Loucy (cell line): Measurements from ENCODE around the gene CD19.

Source experiments
- H2AFZ ChIP-seq: fragments of 200-600 bp; sonication (generic); 2 replicates; pipeline ENCODE4 v1.6.0; 2016; ENCODE audit warnings: antibody characterized with exemption, mild to moderate bottlenecking, low read length, moderate library complexity
- H3F3A ChIP-seq: fragments of 200-600 bp; 2 replicates; pipeline ENCODE4 v1.6.0; 2016; ENCODE audit warnings: antibody characterized with exemption, low read depth, mild to moderate bottlenecking
- H3K27me3 ChIP-seq: fragments of 200-600 bp; sonication (generic); 2 replicates; pipeline ENCODE4 v1.6.1; 2014; ENCODE audit warnings: low read length, mild to moderate bottlenecking; ENCODE audit not compliant: insufficient read depth, poor library complexity, severe bottlenecking
- H3K36me3 ChIP-seq: fragments of 200-600 bp; sonication (generic); 2 replicates; pipeline ENCODE4 v1.6.1; 2016; ENCODE audit warnings: low read length; ENCODE audit not compliant: insufficient read depth
- H3K4me1 ChIP-seq: fragments of 200-600 bp; sonication (generic); 2 replicates; pipeline ENCODE4 v1.5.1; 2014; ENCODE audit warnings: low read length, mild to moderate bottlenecking; ENCODE audit not compliant: insufficient read depth, poor library complexity, severe bottlenecking
- H3K4me2 ChIP-seq: fragments of 200-600 bp; sonication (generic); 2 replicates; pipeline ENCODE4 v1.6.0; 2014; ENCODE audit warnings: antibody characterized with exemption, low read length, low read depth, mild to moderate bottlenecking; ENCODE audit not compliant: poor library complexity, severe bottlenecking
- H3K4me3 ChIP-seq: fragments of 200-600 bp; sonication (generic); 2 replicates; pipeline ENCODE4 v1.5.1; 2014; ENCODE audit warnings: low read length, mild to moderate bottlenecking, mixed read lengths; ENCODE audit not compliant: poor library complexity, severe bottlenecking
- H3K79me2 ChIP-seq: fragments of 200-600 bp; sonication (generic); 2 replicates; pipeline ENCODE4 v1.6.1; 2014; ENCODE audit warnings: low read length; ENCODE audit not compliant: insufficient read depth
- H3K9ac ChIP-seq: fragments of 200-600 bp; sonication (generic); 2 replicates; pipeline ENCODE4 v1.6.0; 2014; ENCODE audit warnings: mild to moderate bottlenecking, low read depth, low read length, moderate library complexity; ENCODE audit not compliant: poor library complexity, severe bottlenecking
- H3K9me2 ChIP-seq: fragments of 200-600 bp; sonication (generic); replicated peaks from 2 replicates; pipeline ENCODE4 v1.6.1; 2016; ENCODE audit warnings: low read depth, low read length, mixed read lengths
- H3K9me3 ChIP-seq: fragments of 200-600 bp; sonication (generic); 2 replicates; pipeline ENCODE4 v1.6.1; 2014; ENCODE audit warnings: mild to moderate bottlenecking, antibody characterized with exemption, low read length, low read depth; ENCODE audit not compliant: insufficient read depth
- H4K20me1 ChIP-seq: fragments of 200-600 bp; sonication (generic); 2 replicates; pipeline ENCODE4 v1.6.0; 2014; ENCODE audit warnings: antibody characterized with exemption, low read length, mild to moderate bottlenecking; ENCODE audit not compliant: insufficient read depth, poor library complexity, severe bottlenecking
- EZH2phosphoT487 ChIP-seq: fragments of 200-600 bp; IDR thresholded peaks from 2 replicates; pipeline ENCODE4 v1.6.1; 2018; ENCODE audit warnings: antibody characterized with exemption, mild to moderate bottlenecking, moderate library complexity, borderline replicate concordance
- TF ChIP-seq, protein P1 (sequence below): fragments of 200-600 bp; sonication (generic); conservative IDR thresholded peaks from 2 replicates; pipeline ENCODE4 v1.5.1; 2014; ENCODE audit warnings: mild to moderate bottlenecking, antibody characterized with exemption, low read length

CD19 gene

DNA sequence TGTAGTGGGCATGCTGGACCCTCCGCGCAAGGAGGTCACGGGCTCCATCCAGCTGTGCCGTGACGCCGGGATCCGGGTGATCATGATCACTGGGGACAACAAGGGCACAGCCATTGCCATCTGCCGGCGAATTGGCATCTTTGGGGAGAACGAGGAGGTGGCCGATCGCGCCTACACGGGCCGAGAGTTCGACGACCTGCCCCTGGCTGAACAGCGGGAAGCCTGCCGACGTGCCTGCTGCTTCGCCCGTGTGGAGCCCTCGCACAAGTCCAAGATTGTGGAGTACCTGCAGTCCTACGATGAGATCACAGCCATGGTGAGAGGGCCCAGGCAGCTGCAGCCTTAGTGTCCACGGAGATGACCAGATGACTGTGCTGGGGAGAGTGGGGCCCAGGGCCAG lies 31.2 kb upstream of the CD19 start:
- Histone ChIP-seq H3K36me3 (no peaks in the 10 kb centered on the region), H3K9me2 (no peaks in the 10 kb centered on the region), H3K4me1 (no peaks in the 10 kb centered on the region), H3F3A (no peaks in the 10 kb centered on the region), H3K4me2 (no peak overlapping the region), H4K20me1 (no peaks in the 10 kb centered on the region), H3K9me3 (no peaks in the 10 kb centered on the region), H3K4me3 (no peak overlapping the region), H2AFZ (no peak overlapping the region), H3K79me2 (no peaks in the 10 kb centered on the region), H3K9ac (no peak overlapping the region), H3K27me3 (no peaks in the 10 kb centered on the region)
- TF ChIP-seq EZH2phosphoT487 = no peak

GRCh38 chr16:28901862-28902261 lies 29.9 kb upstream of the CD19 start:
- Histone ChIP-seq H3K4me1 (no peaks in the 10 kb centered on the region), H4K20me1 (no peaks in the 10 kb centered on the region), H3K27me3 (no peaks in the 10 kb centered on the region), H3F3A (no peaks in the 10 kb centered on the region), H3K4me2 (no peak overlapping the region), H3K4me3 (no peak overlapping the region), H2AFZ (no peak overlapping the region), H3K9me2 (no peaks in the 10 kb centered on the region), H3K79me2 (no peaks in the 10 kb centered on the region), H3K36me3 (no peaks in the 10 kb centered on the region), H3K9me3 (no peaks in the 10 kb centered on the region), H3K9ac (no peak overlapping the region)
- TF ChIP-seq, protein P1, sequence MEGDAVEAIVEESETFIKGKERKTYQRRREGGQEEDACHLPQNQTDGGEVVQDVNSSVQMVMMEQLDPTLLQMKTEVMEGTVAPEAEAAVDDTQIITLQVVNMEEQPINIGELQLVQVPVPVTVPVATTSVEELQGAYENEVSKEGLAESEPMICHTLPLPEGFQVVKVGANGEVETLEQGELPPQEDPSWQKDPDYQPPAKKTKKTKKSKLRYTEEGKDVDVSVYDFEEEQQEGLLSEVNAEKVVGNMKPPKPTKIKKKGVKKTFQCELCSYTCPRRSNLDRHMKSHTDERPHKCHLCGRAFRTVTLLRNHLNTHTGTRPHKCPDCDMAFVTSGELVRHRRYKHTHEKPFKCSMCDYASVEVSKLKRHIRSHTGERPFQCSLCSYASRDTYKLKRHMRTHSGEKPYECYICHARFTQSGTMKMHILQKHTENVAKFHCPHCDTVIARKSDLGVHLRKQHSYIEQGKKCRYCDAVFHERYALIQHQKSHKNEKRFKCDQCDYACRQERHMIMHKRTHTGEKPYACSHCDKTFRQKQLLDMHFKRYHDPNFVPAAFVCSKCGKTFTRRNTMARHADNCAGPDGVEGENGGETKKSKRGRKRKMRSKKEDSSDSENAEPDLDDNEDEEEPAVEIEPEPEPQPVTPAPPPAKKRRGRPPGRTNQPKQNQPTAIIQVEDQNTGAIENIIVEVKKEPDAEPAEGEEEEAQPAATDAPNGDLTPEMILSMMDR = no peak
- TF ChIP-seq EZH2phosphoT487 = no peak

DNA sequence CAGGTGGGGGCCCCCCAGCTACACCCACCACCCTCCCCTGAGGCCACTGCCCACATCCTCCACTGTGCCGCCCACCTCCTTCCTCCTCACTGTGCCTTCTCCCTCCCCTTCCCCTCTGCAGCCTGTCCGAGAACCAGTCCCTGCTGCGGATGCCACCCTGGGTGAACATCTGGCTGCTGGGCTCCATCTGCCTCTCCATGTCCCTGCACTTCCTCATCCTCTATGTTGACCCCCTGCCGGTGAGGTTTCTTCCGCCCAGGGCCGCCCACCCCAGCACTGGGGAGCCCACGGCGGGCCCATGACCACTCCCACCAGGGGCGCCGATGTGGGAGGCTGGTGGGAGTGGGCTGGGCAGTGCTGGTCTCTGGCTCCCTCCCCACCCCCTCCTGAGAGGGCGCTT lies 28.9 kb upstream of the CD19 start:
- no peak for TF ChIP-seq EZH2phosphoT487
- TF ChIP-seq, protein P1 = no peak
- Histone ChIP-seq H3K4me2 (no peak overlapping the region), H3K79me2 (no peaks in the 10 kb centered on the region), H3K4me3 (no peak overlapping the region), H3K9me2 (no peaks in the 10 kb centered on the region), H3K36me3 (no peaks in the 10 kb centered on the region), H2AFZ (no peak overlapping the region), H4K20me1 (no peaks in the 10 kb centered on the region), H3K27me3 (no peaks in the 10 kb centered on the region), H3K4me1 (no peaks in the 10 kb centered on the region), H3K9me3 (no peaks in the 10 kb centered on the region), H3K9ac (no peak overlapping the region), H3F3A (no peaks in the 10 kb centered on the region)

DNA sequence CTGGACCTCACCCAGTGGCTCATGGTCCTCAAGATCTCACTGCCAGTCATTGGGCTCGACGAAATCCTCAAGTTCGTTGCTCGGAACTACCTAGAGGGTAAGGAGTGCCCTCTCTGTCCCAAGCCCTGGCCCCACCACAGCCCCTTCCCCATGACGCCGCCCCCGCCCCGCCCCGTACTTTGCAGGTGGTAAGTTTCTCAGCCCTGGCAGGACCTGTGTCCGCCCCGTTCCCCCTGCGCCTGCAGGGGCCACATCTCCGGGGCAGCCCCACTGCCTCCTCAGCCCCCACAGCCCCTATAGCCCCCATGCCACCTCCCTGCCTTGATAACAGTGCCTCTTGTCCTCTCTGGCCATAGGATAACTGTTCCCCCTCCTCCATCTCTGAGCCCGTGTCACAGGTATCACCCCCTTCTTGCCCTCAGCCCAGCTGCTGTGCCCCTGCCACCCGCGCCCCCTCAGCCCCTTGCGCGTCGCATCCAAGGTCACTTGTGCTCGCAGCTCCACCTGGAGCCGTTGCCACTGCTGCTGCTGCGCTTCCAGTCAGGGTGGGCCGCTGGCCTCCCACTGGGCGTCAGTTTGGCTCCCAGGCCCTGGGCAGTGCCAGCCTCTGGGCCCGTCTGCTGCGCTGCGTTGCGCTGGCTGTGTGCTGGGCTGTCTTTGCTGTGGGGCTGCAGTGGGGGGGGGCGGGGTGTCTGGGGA lies 28.3 kb upstream of the CD19 start:
- peaks cover 4% of the 10 kb centered on the region; the same call in 1 of the 2 replicates for H3K36me3 ChIP-seq
- H4K20me1 ChIP-seq = no peaks in the 10 kb centered on the region
- no peaks in the 10 kb centered on the region for H3K79me2 ChIP-seq
- no peak overlapping the region for H3K9ac ChIP-seq
- TF ChIP-seq EZH2phosphoT487 = no peak
- TF ChIP-seq, protein P1 = no peak
- no peak overlapping the region for H2AFZ ChIP-seq
- H3K9me2 ChIP-seq = no peaks in the 10 kb centered on the region
- H3K27me3 ChIP-seq = no peaks in the 10 kb centered on the region
- H3K4me3 ChIP-seq = no peak overlapping the region
- no peaks in the 10 kb centered on the region for H3K9me3 ChIP-seq
- H3F3A ChIP-seq = no peaks in the 10 kb centered on the region
- H3K4me1 ChIP-seq = no peaks in the 10 kb centered on the region
- H3K4me2 ChIP-seq = no peak overlapping the region
